VCaP (cell line): Measurements from ENCODE around the gene GOLT1B.

Experiments used
- H3K27ac ChIP-seq: fragments of 450-650 bp; 2 replicates; pipeline ENCODE4 v1.5.1; 2017
- TF ChIP-seq, protein P1 (sequence below): fragments of 450-650 bp; conservative IDR thresholded peaks from 2 replicates; pipeline ENCODE4 v1.5.1; 2017; ENCODE audit warnings: mild to moderate bottlenecking, moderate library complexity

GOLT1B gene

GRCh38 chr12:21475552-21475951 lies 26.0 kb upstream of the GOLT1B start:
- TF ChIP-seq, protein P1, sequence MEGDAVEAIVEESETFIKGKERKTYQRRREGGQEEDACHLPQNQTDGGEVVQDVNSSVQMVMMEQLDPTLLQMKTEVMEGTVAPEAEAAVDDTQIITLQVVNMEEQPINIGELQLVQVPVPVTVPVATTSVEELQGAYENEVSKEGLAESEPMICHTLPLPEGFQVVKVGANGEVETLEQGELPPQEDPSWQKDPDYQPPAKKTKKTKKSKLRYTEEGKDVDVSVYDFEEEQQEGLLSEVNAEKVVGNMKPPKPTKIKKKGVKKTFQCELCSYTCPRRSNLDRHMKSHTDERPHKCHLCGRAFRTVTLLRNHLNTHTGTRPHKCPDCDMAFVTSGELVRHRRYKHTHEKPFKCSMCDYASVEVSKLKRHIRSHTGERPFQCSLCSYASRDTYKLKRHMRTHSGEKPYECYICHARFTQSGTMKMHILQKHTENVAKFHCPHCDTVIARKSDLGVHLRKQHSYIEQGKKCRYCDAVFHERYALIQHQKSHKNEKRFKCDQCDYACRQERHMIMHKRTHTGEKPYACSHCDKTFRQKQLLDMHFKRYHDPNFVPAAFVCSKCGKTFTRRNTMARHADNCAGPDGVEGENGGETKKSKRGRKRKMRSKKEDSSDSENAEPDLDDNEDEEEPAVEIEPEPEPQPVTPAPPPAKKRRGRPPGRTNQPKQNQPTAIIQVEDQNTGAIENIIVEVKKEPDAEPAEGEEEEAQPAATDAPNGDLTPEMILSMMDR = no peak
- H3K27ac ChIP-seq = no peak overlapping the region

DNA sequence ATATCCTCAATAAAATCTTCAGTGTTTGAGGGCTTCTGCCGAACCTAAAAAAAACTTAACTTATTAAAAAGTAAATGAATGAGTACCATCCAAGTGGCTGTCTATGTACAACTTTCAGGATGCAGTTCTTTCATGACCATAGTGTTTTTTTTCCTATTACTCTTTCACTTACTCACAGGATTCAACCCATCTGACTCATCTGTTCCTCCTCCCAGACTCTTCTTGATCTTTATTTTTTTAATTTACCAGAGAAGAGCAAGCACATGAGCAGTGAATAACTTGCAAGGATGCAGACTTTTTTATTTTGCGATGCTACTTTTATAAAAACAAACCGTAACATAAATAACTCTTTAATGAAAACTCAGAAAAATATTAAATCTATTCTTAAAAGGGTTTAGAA lies 24.6 kb upstream of the GOLT1B start:
- TF ChIP-seq, protein P1 = no peak
- no peak overlapping the region for H3K27ac ChIP-seq

GRCh38 chr12:21478756-21479455 lies 22.7 kb upstream of the GOLT1B start:
- TF ChIP-seq, protein P1 = no peak
- H3K27ac ChIP-seq = no peak overlapping the region

- TF ChIP-seq, protein P1 = no peak
- no peak overlapping the region for H3K27ac ChIP-seq
Measured at GRCh38 chr12:21483531-21483930, 18.1 kb upstream of the GOLT1B start.

- TF ChIP-seq, protein P1 = no peak
- no peak overlapping the region for H3K27ac ChIP-seq
Measured at GRCh38 chr12:21485998-21486397, 15.6 kb upstream of the GOLT1B start.

DNA sequence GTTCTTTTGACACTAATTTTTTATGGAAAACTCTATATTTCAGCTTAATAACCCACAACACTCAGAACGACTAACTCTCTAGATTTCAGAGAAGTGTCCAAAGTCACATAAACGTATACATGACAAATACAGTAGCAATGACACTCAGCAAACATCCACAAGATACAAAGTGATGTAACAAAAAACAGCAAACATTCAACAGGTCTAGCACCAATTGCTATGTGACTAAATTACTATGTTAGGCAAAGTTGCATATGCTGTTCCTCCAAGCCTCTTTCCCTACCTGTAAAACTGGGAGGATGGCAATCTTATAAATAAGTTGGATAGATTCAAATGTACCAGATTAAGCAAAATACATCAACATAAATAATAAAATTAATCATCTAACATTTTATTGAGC lies 1.8 kb upstream of the GOLT1B start:
- H3K27ac ChIP-seq = no peak overlapping the region
- TF ChIP-seq, protein P1 = no peak

DNA sequence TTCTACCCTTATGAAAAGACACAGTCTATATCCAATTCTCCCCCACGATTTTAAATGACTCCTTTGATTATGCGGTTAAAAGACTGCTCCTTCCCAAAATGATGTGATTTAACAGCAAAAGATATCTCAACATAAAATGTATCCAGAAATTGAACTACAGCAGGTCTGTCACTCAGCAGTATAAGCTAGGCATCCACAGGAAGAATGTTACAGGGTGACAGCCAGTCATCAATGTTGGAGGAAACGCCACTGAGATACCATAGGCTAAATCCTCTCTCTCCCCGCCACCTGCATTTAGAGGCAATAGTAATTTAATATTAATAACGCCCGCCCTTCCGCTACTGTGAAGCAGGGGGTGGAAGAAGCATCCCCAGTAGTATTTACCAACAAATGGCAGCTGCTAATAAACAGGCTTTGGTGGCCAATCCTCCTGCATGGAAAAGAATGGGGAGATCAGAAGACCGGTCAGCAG lies 767 bp upstream of the GOLT1B start:
- H3K27ac ChIP-seq = peak overlapping the region; percentile 63
- TF ChIP-seq, protein P1 = no peak
